ENCODE data around the gene CCDC121.

Gene CCDC121

DNA sequence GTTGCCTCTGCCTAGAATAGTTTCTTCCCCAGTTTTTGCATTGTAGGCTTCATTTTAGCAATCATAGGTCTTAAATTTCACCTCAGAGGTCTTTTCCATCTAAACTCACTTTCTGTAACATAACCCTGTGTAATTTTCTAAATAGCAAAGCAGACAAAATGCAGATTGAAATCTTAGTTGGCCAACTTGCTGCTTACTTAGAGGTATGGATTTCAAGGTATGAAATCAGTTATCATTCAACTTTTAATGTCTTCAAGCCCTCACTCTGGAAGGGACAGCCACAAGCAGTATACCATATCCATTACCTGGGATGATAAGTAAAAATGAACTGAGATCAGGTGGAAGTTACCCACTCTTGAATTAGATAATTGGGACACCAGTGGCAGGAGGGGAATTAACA lies 3.9 kb downstream of the CCDC121 start:
- Histone ChIP-seq H3K9ac (no peak overlapping the region), H3K9me3 (ENCODE audit: control insufficient read depth, low read length) (no peaks in the 10 kb centered on the region), H3K4me3 (ENCODE audit: low read depth, low read length) (no peak overlapping the region), H3K36me3 (ENCODE audit: control insufficient read depth, insufficient read depth, low read length) (no peaks in the 10 kb centered on the region), H3K4me2 (ENCODE audit: low read length) (no peak overlapping the region), H2AFZ (no peak overlapping the region), H3K27me3 (ENCODE audit: control insufficient read depth, insufficient read depth, low read length) (no peaks in the 10 kb centered on the region), H3K27ac (no peak overlapping the region), H3K4me1 (peaks cover 7% of the 10 kb centered on the region), H3K79me2 (no peaks in the 10 kb centered on the region)
- TF ChIP-seq, protein P1, sequence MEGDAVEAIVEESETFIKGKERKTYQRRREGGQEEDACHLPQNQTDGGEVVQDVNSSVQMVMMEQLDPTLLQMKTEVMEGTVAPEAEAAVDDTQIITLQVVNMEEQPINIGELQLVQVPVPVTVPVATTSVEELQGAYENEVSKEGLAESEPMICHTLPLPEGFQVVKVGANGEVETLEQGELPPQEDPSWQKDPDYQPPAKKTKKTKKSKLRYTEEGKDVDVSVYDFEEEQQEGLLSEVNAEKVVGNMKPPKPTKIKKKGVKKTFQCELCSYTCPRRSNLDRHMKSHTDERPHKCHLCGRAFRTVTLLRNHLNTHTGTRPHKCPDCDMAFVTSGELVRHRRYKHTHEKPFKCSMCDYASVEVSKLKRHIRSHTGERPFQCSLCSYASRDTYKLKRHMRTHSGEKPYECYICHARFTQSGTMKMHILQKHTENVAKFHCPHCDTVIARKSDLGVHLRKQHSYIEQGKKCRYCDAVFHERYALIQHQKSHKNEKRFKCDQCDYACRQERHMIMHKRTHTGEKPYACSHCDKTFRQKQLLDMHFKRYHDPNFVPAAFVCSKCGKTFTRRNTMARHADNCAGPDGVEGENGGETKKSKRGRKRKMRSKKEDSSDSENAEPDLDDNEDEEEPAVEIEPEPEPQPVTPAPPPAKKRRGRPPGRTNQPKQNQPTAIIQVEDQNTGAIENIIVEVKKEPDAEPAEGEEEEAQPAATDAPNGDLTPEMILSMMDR (IDR thresholded peaks at IDR 0.05): no peak

DNA sequence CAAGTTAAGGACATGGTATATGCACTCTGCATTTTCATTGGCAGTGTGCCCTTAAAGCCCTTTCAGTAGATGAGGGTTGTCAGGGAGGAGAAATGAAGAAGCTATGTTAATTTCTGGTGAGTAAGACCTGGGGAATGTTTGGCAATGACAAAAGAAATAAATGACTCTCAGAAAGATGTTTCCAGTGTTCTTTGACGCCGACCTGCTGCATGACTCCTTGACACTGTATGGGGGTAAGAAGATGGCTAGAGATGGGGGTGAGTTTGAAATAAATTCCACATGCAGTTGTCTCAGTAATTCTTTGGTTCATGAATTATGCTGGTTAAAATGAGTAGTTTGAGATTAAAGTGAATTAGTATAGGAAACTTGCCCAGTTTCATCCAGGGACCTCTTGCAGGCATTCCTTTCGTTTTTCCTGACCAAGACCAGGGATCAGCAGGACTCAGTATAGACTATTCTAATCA lies 5.9 kb downstream of the CCDC121 start:
- H3K4me1 ChIP-seq: no peaks in the 10 kb centered on the region
- H3K36me3 ChIP-seq (ENCODE audit: control insufficient read depth, insufficient read depth, low read length): no peaks in the 10 kb centered on the region
- H3K9ac ChIP-seq: no peak overlapping the region

DNA sequence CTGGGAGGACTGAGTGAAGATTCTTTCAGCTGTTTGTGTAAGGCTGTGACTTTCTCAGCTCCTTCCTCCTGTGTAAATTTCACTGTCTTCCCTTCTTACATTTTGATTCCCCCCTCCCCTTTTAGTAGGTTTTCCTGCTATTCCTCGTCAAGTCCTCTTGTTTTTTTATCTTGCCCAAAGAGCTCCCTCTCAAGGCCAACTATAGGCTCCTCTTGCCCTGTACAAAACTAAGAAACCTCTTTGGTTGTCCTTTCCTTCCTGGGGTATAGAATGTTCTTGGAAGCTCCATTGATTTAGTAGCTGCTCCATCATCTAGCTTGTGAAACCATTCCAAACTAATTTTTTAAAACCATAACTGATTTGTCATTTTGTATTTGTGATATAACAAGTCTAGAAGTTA lies 7.3 kb downstream of the CCDC121 start:
- Histone ChIP-seq H3K4me1 (no peaks in the 10 kb centered on the region), H3K9ac (no peak overlapping the region), H3K27me3 (ENCODE audit: control insufficient read depth, insufficient read depth, low read length) (no peaks in the 10 kb centered on the region), H3K79me2 (no peaks in the 10 kb centered on the region), H3K36me3 (ENCODE audit: control insufficient read depth, insufficient read depth, low read length) (no peaks in the 10 kb centered on the region), H3K9me3 (ENCODE audit: control insufficient read depth, low read length) (no peaks in the 10 kb centered on the region), H3K4me2 (ENCODE audit: low read length) (no peak overlapping the region), H3K27ac (no peak overlapping the region), H3K4me3 (ENCODE audit: low read depth, low read length) (no peak overlapping the region), H2AFZ (no peak overlapping the region)
- TF ChIP-seq, protein P1 (IDR thresholded peaks at IDR 0.05): no peak

More for the DNA sequence above, 5.9 kb downstream of the CCDC121 start:
- Histone ChIP-seq H3K79me2 (no peaks in the 10 kb centered on the region), H2AFZ (no peak overlapping the region), H3K27ac (no peak overlapping the region), H3K27me3 (ENCODE audit: control insufficient read depth, insufficient read depth, low read length) (no peaks in the 10 kb centered on the region), H3K4me3 (ENCODE audit: low read depth, low read length) (no peak overlapping the region), H3K4me2 (ENCODE audit: low read length) (no peak overlapping the region), H3K9me3 (ENCODE audit: control insufficient read depth, low read length) (no peaks in the 10 kb centered on the region)
- TF ChIP-seq, protein P1 (IDR thresholded peaks at IDR 0.05): no peak

DNA sequence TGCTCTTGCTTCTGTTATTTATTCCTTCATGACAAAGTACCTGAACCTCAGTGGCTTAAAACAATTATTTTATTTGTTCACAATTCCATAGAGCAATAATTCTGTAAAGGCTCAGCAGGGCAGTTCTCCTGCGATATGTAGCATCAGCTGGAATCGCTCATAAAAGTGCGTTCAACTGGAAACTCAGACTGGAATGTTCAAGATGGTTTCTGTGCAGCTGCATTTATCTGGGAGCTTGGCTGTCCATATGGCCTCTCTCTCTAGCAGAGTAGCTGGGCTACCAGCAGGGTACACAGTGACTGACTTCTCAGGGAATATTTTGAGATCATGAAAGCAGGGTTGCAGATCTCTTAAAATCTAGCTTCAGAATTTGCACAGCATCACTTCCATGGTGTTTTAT lies 13.5 kb downstream of the CCDC121 start:
- no peak overlapping the region for H3K9ac ChIP-seq
- peaks cover 2% of the 10 kb centered on the region for H3K79me2 ChIP-seq
- no peaks in the 10 kb centered on the region for H3K4me1 ChIP-seq
- no peak overlapping the region for H3K4me3 ChIP-seq (ENCODE audit: low read depth, low read length)
- H3K27me3 ChIP-seq (ENCODE audit: control insufficient read depth, insufficient read depth, low read length): no peaks in the 10 kb centered on the region
- no peaks in the 10 kb centered on the region for H3K36me3 ChIP-seq (ENCODE audit: control insufficient read depth, insufficient read depth, low read length)
- TF ChIP-seq, protein P1 (IDR thresholded peaks at IDR 0.05): no peak
- no peaks in the 10 kb centered on the region for H3K9me3 ChIP-seq (ENCODE audit: control insufficient read depth, low read length)
- no peak overlapping the region for H3K4me2 ChIP-seq (ENCODE audit: low read length)
- no peak overlapping the region for H2AFZ ChIP-seq
- H3K27ac ChIP-seq: no peak overlapping the region

DNA sequence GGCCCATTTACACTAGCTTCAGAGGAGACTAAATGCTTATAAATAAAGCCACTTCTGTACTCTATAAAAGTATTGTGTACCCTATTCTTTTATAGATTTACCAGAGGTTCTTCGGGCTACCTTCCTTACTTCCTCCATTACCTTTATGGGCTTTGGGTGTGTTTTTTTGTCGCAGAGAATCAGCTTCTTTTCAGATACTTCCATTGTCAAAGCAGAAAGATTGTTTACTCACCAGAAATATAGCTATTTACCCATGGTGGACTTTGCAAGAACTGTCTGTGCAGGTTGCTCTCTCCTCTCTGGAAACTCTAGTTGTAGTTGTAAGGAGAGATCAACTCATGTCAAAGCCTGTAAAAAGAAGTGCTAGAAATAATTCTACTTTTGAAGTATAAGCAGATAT lies 14.8 kb downstream of the CCDC121 start:
- Histone ChIP-seq H3K4me2 (ENCODE audit: low read length) (no peak overlapping the region), H3K79me2 (peaks cover 2% of the 10 kb centered on the region), H3K9me3 (ENCODE audit: control insufficient read depth, low read length) (no peaks in the 10 kb centered on the region), H2AFZ (no peak overlapping the region), H3K4me3 (ENCODE audit: low read depth, low read length) (no peak overlapping the region), H3K9ac (no peak overlapping the region), H3K27ac (no peak overlapping the region), H3K4me1 (no peaks in the 10 kb centered on the region), H3K27me3 (ENCODE audit: control insufficient read depth, insufficient read depth, low read length) (no peaks in the 10 kb centered on the region), H3K36me3 (ENCODE audit: control insufficient read depth, insufficient read depth, low read length) (no peaks in the 10 kb centered on the region)
- TF ChIP-seq, protein P1 (IDR thresholded peaks at IDR 0.05): no peak
